MM.1S (cell line): ENCODE measurements around the gene OLFM2.
A peak's percentile ranks its signal among the peaks of the same experiment; 100 is the strongest.
"Not testable (repeated sequence)": the region's sequence is repeated elsewhere in the genome, so short reads cannot be mapped to it uniquely, and the experiment has no call there.

Source experiments
- DNase-seq: peaks from one replicate; pipeline ENCODE4 v3.0.0-alpha.2; 2015
- H2AFZ ChIP-seq: fragments of 300-600 bp; sonication (generic); 2 replicates; pipeline ENCODE4 v1.6.0; 2016; ENCODE audit warnings: antibody characterized with exemption, low read length
- H3F3A ChIP-seq: fragments of 300-600 bp; sonication (generic); 2 replicates; pipeline ENCODE4 v1.6.1; 2016; ENCODE audit warnings: mild to moderate bottlenecking, antibody characterized with exemption, low read length, moderate library complexity, mixed read lengths; ENCODE audit not compliant: insufficient read depth
- H3K27ac ChIP-seq: fragments of 300-600 bp; sonication (generic); 2 replicates; pipeline ENCODE4 v1.5.1; 2016; ENCODE audit warnings: mild to moderate bottlenecking, low read length
- H3K27me3 ChIP-seq: fragments of 300-600 bp; sonication (generic); replicated peaks from 2 replicates; pipeline ENCODE4 v1.6.0; 2016; ENCODE audit warnings: low read length; ENCODE audit not compliant: insufficient read depth
- H3K36me3 ChIP-seq: fragments of 300-600 bp; sonication (generic); replicated peaks from 2 replicates; pipeline ENCODE4 v1.6.1; 2016; ENCODE audit warnings: mild to moderate bottlenecking, low read length, mixed read lengths; ENCODE audit not compliant: insufficient read depth
- H3K4me1 ChIP-seq: fragments of 300-600 bp; sonication (generic); 2 replicates; pipeline ENCODE4 v1.6.1; 2016; ENCODE audit warnings: low read length, mixed read lengths
- H3K4me2 ChIP-seq: fragments of 300-600 bp; sonication (generic); 2 replicates; pipeline ENCODE4 v1.6.0; 2016; ENCODE audit warnings: low read depth, low read length
- H3K4me3 ChIP-seq: fragments of 300-600 bp; sonication (generic); 2 replicates; pipeline ENCODE4 v1.5.1; 2016; ENCODE audit warnings: low read length, mixed read lengths
- H3K79me2 ChIP-seq: fragments of 300-600 bp; sonication (generic); 2 replicates; pipeline ENCODE4 v1.6.1; 2016; ENCODE audit warnings: mixed run types, low read length, mixed read lengths
- H3K9ac ChIP-seq: fragments of 300-600 bp; sonication (generic); 2 replicates; pipeline ENCODE4 v1.6.1; 2016; ENCODE audit warnings: low read length, mixed read lengths
- H3K9me2 ChIP-seq: fragments of 300-600 bp; sonication (generic); replicated peaks from 2 replicates; pipeline ENCODE4 v1.6.1; 2016; ENCODE audit warnings: mild to moderate bottlenecking, low read length, mixed read lengths; ENCODE audit not compliant: insufficient read depth
- H3K9me3 ChIP-seq: fragments of 300-600 bp; sonication (generic); replicated peaks from 2 replicates; pipeline ENCODE4 v1.6.1; 2016; ENCODE audit warnings: mild to moderate bottlenecking, low read length, mixed read lengths; ENCODE audit not compliant: insufficient read depth
- H4K20me1 ChIP-seq: fragments of 300-600 bp; sonication (generic); 2 replicates; pipeline ENCODE4 v1.6.1; 2016; ENCODE audit warnings: mild to moderate bottlenecking, low read length, moderate library complexity, mixed read lengths; ENCODE audit not compliant: insufficient read depth
- EZH2 ChIP-seq: fragments of 300-600 bp; sonication (generic); optimal IDR thresholded peaks from 2 replicates; pipeline ENCODE3; 2017; ENCODE audit warnings: low read depth, mild to moderate bottlenecking, antibody characterized with exemption, low read length, mixed read lengths
- EZH2phosphoT487 ChIP-seq: fragments of 300-600 bp; sonication (generic); IDR thresholded peaks from 2 replicates; pipeline ENCODE4 v1.6.1; 2018; ENCODE audit warnings: antibody characterized with exemption, low read length
- TF ChIP-seq, protein P1 (sequence below): fragments of 300-600 bp; sonication (generic); IDR thresholded peaks from 2 replicates; pipeline ENCODE4 v1.5.1; 2016; ENCODE audit warnings: antibody characterized with exemption, low read length, mixed read lengths

The OLFM2 gene

DNA sequence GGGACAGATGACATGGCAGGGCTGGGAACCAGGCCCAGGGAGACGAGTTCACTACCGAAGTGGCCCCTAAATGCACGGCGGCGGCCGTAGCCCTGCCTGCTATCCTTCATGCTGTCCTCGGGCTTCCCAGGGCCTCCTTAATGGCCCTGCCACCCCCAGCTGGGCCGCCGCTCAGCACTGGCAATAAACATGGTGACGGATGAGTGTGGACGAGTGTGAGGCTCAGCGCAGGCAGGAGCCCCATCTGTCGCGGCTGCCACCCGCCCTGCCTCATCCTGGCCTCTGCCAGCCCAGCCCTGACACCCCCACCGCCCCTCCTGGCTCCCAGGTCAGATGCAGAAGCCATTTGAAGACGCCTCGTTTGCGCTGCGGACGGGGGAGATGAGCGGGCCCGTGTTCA lies 87.6 kb downstream of the OLFM2 start:
- Histone ChIP-seq H3K9ac (no peak overlapping the region), H4K20me1 (no peaks in the 10 kb centered on the region), H3K27ac (no peak overlapping the region), H3K9me3 (no peaks in the 10 kb centered on the region), H3K27me3 (no peaks in the 10 kb centered on the region), H3K4me2 (no peak overlapping the region), H3K36me3 (no peaks in the 10 kb centered on the region), H3F3A (no peaks in the 10 kb centered on the region), H2AFZ (no peak overlapping the region), H3K4me3 (no peak overlapping the region), H3K79me2 (peaks cover 18% of the 10 kb centered on the region), H3K9me2 (no peaks in the 10 kb centered on the region), H3K4me1 (no peaks in the 10 kb centered on the region)
- TF ChIP-seq EZH2phosphoT487: no peak
- TF ChIP-seq EZH2: no peak
- TF ChIP-seq, protein P1, sequence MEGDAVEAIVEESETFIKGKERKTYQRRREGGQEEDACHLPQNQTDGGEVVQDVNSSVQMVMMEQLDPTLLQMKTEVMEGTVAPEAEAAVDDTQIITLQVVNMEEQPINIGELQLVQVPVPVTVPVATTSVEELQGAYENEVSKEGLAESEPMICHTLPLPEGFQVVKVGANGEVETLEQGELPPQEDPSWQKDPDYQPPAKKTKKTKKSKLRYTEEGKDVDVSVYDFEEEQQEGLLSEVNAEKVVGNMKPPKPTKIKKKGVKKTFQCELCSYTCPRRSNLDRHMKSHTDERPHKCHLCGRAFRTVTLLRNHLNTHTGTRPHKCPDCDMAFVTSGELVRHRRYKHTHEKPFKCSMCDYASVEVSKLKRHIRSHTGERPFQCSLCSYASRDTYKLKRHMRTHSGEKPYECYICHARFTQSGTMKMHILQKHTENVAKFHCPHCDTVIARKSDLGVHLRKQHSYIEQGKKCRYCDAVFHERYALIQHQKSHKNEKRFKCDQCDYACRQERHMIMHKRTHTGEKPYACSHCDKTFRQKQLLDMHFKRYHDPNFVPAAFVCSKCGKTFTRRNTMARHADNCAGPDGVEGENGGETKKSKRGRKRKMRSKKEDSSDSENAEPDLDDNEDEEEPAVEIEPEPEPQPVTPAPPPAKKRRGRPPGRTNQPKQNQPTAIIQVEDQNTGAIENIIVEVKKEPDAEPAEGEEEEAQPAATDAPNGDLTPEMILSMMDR: no peak
- DNase-seq: no peak

DNA sequence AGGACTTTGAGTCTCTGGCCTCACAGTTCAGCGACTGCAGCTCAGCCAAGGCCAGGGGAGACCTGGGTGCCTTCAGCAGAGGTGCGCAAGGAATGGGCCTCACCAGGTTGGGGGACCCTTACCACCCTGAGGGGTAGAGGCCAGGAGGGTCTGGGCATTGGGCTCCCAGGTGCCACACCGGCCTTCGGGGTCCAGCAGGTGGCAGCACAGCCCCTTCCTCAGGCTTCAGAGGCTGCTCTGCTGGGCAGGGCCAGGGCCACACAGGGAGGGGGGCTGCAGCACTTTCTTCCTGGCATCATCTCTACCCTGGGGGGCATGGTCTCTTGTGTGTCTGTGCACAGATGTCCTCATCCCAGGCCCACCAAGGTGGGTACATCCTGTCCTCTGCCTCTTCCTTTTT lies 88.3 kb downstream of the OLFM2 start:
- H3K9ac ChIP-seq: no peak overlapping the region
- H3K4me1 ChIP-seq: no peaks in the 10 kb centered on the region
- H3K27ac ChIP-seq: no peak overlapping the region
- H3K9me3 ChIP-seq: no peaks in the 10 kb centered on the region
- H3K4me2 ChIP-seq: no peak overlapping the region
- H2AFZ ChIP-seq: no peak overlapping the region
- no peak overlapping the region for H3K4me3 ChIP-seq
- H3K79me2 ChIP-seq: peaks cover 22% of the 10 kb centered on the region
- no peaks in the 10 kb centered on the region for H4K20me1 ChIP-seq
- no peaks in the 10 kb centered on the region for H3K27me3 ChIP-seq
- no peaks in the 10 kb centered on the region for H3K36me3 ChIP-seq
- H3K9me2 ChIP-seq: no peaks in the 10 kb centered on the region
- TF ChIP-seq, protein P1: peak; percentile 53
- TF ChIP-seq EZH2phosphoT487 (no peak), EZH2 (no peak)
- peak; percentile 23 for DNase-seq
- H3F3A ChIP-seq: no peaks in the 10 kb centered on the region

DNA sequence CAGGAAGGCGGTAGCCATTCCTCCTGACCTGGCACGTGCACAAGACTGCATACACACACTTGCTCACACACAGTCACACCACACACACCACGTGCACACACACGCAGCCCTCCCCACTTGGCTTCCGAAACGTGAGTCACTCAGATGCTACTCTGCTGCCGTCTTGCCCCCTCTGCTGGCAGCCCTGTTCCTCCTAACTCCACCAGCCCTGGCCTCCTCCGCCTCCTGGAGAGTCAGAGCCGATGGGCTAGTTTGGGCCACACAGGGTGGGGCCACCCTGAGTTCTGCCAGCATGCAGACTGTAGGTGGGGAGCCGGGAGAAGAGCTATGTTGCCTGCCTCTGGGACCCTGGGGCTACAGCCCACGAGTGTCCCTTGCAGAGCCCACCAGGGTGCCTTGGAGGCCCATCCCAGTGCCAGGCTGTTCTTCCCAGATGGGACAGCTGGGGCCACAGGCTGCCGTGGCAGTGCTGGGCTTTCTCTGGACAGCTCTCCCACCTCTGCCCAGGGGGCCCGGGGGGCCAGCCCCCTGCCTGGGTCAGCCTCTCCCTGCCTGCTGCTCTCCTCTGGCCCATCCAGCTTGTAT lies 89.1 kb downstream of the OLFM2 start:
- H2AFZ ChIP-seq: no peak overlapping the region
- peaks cover 31% of the 10 kb centered on the region for H3K79me2 ChIP-seq
- H3K9me3 ChIP-seq: no peaks in the 10 kb centered on the region
- no peak overlapping the region for H3K4me3 ChIP-seq
- no peak for DNase-seq
- no peaks in the 10 kb centered on the region for H3K27me3 ChIP-seq
- no peaks in the 10 kb centered on the region for H3K9me2 ChIP-seq
- no peak overlapping the region for H3K4me2 ChIP-seq
- no peak overlapping the region for H3K9ac ChIP-seq
- TF ChIP-seq EZH2phosphoT487 (no peak), EZH2 (no peak)
- TF ChIP-seq, protein P1: no peak; the same call in 1 of the 2 replicates
- H3K4me1 ChIP-seq: no peaks in the 10 kb centered on the region
- no peaks in the 10 kb centered on the region for H4K20me1 ChIP-seq
- no peaks in the 10 kb centered on the region for H3F3A ChIP-seq
- H3K36me3 ChIP-seq: no peaks in the 10 kb centered on the region
- no peak overlapping the region for H3K27ac ChIP-seq

DNA sequence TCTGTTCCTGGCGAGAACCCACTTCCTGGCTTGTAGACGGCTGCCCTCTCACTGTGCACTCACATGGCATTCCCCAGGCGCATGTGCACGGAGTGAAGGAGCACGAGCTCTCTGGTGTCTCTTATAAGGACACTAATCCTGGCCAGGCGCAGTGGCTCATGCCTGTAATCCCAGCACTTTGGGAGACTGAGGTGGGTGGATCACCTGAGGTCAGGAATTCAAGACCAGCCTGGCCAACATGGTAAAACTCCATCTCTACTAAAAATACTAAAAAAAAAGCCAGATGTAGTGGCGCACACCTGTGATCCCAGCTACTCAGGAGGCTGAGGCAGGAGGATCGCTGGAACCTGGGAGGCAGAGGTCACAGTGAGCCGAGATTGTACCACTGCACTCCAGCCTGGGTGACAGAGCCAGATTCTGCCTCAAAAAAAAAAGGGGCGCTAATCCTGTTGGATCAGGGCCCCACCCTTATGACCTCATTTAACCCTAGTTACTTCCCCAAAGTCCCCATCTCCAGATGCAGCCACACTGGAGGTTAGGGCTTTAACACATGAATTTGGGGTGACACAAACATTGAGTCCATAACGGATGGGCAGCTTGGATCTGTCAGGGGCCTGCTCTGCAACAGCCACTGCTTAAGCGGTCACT lies 92.6 kb downstream of the OLFM2 start:
- H3K36me3 ChIP-seq, H2AFZ ChIP-seq, H4K20me1 ChIP-seq, H3K27me3 ChIP-seq, H3K27ac ChIP-seq, H3K4me1 ChIP-seq, H3F3A ChIP-seq, H3K9me3 ChIP-seq, DNase-seq, H3K4me3 ChIP-seq, H3K4me2 ChIP-seq, H3K9ac ChIP-seq, H3K9me2 ChIP-seq: not testable (repeated sequence)
- peaks cover 55% of the 10 kb centered on the region for H3K79me2 ChIP-seq
